Liver (tissue), 9 donors: ENCODE data around the gene KCNT1. TPM values are rescaled to one million over a fixed set of nuclear protein-coding genes. Genes with fewer than 3 reads are reported as not detected.

Experiments used
- DNase-seq: peaks from one replicate; pipeline ENCODE4 v3.0.0-alpha.2; 2017; ENCODE audit warnings: low spot score
- H3K27ac ChIP-seq, 2 donors: one replicate each; pipeline ENCODE4 v1.7.0; 2013; ENCODE audit warnings: inconsistent platforms in 2 of 2, low read length in 2 of 2, control low read depth in 1 of 2, low read depth in 1 of 2, mild to moderate bottlenecking in 1 of 2
- H3K27me3 ChIP-seq, 4 donors: one replicate each; pipeline versions ENCODE4 v1.6.1 to v1.7.0; 2013; ENCODE audit warnings: low read length in 3 of 4, inconsistent platforms in 1 of 4, mild to moderate bottlenecking in 1 of 4, moderate library complexity in 1 of 4; ENCODE audit not compliant: control insufficient read depth in 4 of 4, insufficient read depth in 4 of 4
- H3K36me3 ChIP-seq, 4 donors: one replicate each; pipeline versions ENCODE4 v1.6.1 to v1.7.0; 2013; ENCODE audit warnings: low read length in 3 of 4, mild to moderate bottlenecking in 3 of 4, low read depth in 1 of 4, moderate library complexity in 1 of 4; ENCODE audit not compliant: control insufficient read depth in 4 of 4, insufficient read depth in 3 of 4
- H3K4me1 ChIP-seq, 4 donors: one replicate each; pipeline versions ENCODE4 v1.6.1 to v1.7.0; 2013; ENCODE audit warnings: low read length in 3 of 4, mild to moderate bottlenecking in 3 of 4, moderate library complexity in 1 of 4; ENCODE audit not compliant: control insufficient read depth in 4 of 4, insufficient read depth in 4 of 4
- H3K4me3 ChIP-seq, 3 donors: one replicate each; pipeline versions ENCODE4 v1.6.1 to v1.7.0; 2013; ENCODE audit warnings: low read length in 3 of 3, control low read depth in 1 of 3, low read depth in 1 of 3, mild to moderate bottlenecking in 1 of 3
- H3K9ac ChIP-seq, 2 donors: one replicate each; pipeline ENCODE4 v1.7.0; 2013; ENCODE audit warnings: low read length in 2 of 2, mild to moderate bottlenecking in 2 of 2, moderate library complexity in 2 of 2, control low read depth in 1 of 2, low read depth in 1 of 2
- H3K9me3 ChIP-seq, 4 donors: one replicate each; pipeline versions ENCODE4 v1.6.1 to v1.7.0; 2013; ENCODE audit warnings: low read length in 3 of 4; ENCODE audit not compliant: control insufficient read depth in 4 of 4
- EGR1 ChIP-seq, 2 donors: IDR thresholded peaks; 2 replicates each; pipeline ENCODE4 v1.6.1; 2016 to 2018; ENCODE audit warnings: antibody characterized with exemption in 2 of 2, low read depth in 2 of 2
- FOXA1 ChIP-seq: IDR thresholded peaks from 2 replicates; pipeline ENCODE4 v1.6.1; 2016; ENCODE audit warnings: antibody characterized with exemption
- FOXA2 ChIP-seq: IDR thresholded peaks from 2 replicates; pipeline ENCODE4 v1.6.1; 2016; ENCODE audit warnings: antibody characterized with exemption
- GABPA ChIP-seq, 2 donors: IDR thresholded peaks in 1 of 2; conservative IDR thresholded peaks in 1 of 2; 2 replicates each; pipeline ENCODE4 v1.6.1; 2016; ENCODE audit warnings: antibody characterized with exemption in 2 of 2, mild to moderate bottlenecking in 1 of 2, moderate library complexity in 1 of 2
- HNF4A ChIP-seq, 2 donors: conservative IDR thresholded peaks; 2 replicates each; pipeline ENCODE4 v1.6.1; 2016; ENCODE audit warnings: antibody characterized with exemption in 2 of 2, mild to moderate bottlenecking in 2 of 2
- HNF4G ChIP-seq: IDR thresholded peaks from 2 replicates; pipeline ENCODE4 v1.6.1; 2016; ENCODE audit warnings: antibody characterized with exemption
- JUND ChIP-seq, 2 donors: IDR thresholded peaks; 2 replicates each; pipeline ENCODE4 v1.6.1; 2016; ENCODE audit warnings: antibody characterized with exemption in 2 of 2
- NR2F2 ChIP-seq: IDR thresholded peaks from 2 replicates; pipeline ENCODE4 v1.6.1; 2016; ENCODE audit warnings: antibody characterized with exemption
- RAD21 ChIP-seq, 2 donors: IDR thresholded peaks; 2 replicates each; pipeline ENCODE4 v1.6.1; 2016; ENCODE audit warnings: antibody characterized with exemption in 2 of 2, mild to moderate bottlenecking in 2 of 2
- RXRA ChIP-seq, 2 donors: IDR thresholded peaks; 2 replicates each; pipeline ENCODE4 v1.6.1; 2017 to 2018; ENCODE audit warnings: antibody characterized with exemption in 2 of 2, mild to moderate bottlenecking in 1 of 2
- SP1 ChIP-seq: IDR thresholded peaks from 2 replicates; pipeline ENCODE4 v1.6.1; 2018; ENCODE audit warnings: antibody characterized with exemption, mild to moderate bottlenecking
- TAF1 ChIP-seq: conservative IDR thresholded peaks from 2 replicates; pipeline ENCODE4 v1.6.1; 2016; ENCODE audit warnings: antibody characterized with exemption, mild to moderate bottlenecking
- YY1 ChIP-seq: IDR thresholded peaks from 2 replicates; pipeline ENCODE4 v1.6.1; 2016; ENCODE audit warnings: antibody characterized with exemption, mild to moderate bottlenecking
- WGBS: extraction: QIAGEN DNeasy Blood & Tissue Kit; methylation state at CpG from one replicate; pipeline ENCODE4 v1.1.7; 2013; 5-methylcytosine and 5-hydroxymethylcytosine counted together
- polyA plus RNA-seq, 2 donors: library from polyadenylated mRNA; stranded (reverse) in 1 of 2; unstranded in 1 of 2; fragments of 200-250 nt in 1 of 2; fragments of >200 nt in 1 of 2; fragmentation: Nextera tagmentation in 1 of 2; extraction: Ambion mirVana in 1 of 2; gene quantifications; one replicate each; pipeline versions ENCODE4 v1.2.1 to v1.2.3, GENCODE V29; 2013 to 2015
- total RNA-seq, 2 donors: library from RNA; depleted of rRNA; stranded (reverse); fragments of >200 nt; gene quantifications; one replicate each; pipeline ENCODE4 v1.2.3, GENCODE V29; 2014
- TF ChIP-seq, protein P1 (sequence below): IDR thresholded peaks from 2 replicates; pipeline ENCODE4 v1.6.1; 2016; ENCODE audit warnings: antibody characterized with exemption
- TF ChIP-seq, protein P2 (sequence below): IDR thresholded peaks from 2 replicates; pipeline ENCODE4 v1.6.1; 2016; ENCODE audit warnings: antibody characterized with exemption
- TF ChIP-seq, protein P3 (sequence below): fragments of 150-350 bp; IDR thresholded peaks from 2 replicates; pipeline ENCODE4 v1.5.1; 2017; ENCODE audit warnings: improper control_type of control experiment, low read depth, low read length; ENCODE audit not compliant: missing input control
- TF ChIP-seq, protein P4 (sequence below): IDR thresholded peaks from 2 replicates; pipeline ENCODE4 v1.6.1; 2016; ENCODE audit warnings: antibody characterized with exemption, mild to moderate bottlenecking
- TF ChIP-seq, protein P5 (sequence below): IDR thresholded peaks from 2 replicates; pipeline ENCODE4 v1.6.1; 2016; ENCODE audit warnings: antibody characterized with exemption
- donor health status: healthy.
- donor health status: healthy.
- donor health status: healthy.
- donor health status: healthy.
- donor health status: healthy.

KCNT1 gene
- total and polyA plus RNA-seq, 4 donors = 0.08 TPM; not detected in 2

DNA sequence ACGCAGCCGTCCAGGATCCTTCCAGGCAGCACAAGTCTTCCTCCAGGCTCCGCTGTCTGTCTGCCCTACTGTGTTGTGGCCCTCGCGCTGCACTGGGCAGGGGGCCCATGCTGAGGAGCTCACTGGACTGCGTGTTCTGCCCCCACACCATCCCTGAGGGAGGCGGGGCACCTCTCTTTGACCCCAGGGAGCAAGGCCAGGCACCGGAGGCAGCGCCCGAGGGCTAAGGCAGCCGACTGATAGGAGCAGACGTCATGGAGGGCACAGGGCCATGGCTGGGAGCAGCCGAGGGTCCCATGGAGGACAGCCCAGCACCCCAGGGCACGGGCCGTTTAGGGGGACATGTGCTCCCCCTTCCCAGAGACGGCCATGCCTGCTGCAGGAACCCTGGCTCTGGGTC, 46.7 kb downstream of the KCNT1 start:
- no peak overlapping the region for H3K4me3 ChIP-seq
- no peak for DNase-seq
- H3K4me1 ChIP-seq = no peaks in the 10 kb centered on the region
- H3K9me3 ChIP-seq = no peaks in the 10 kb centered on the region
- TF ChIP-seq, protein P1, sequence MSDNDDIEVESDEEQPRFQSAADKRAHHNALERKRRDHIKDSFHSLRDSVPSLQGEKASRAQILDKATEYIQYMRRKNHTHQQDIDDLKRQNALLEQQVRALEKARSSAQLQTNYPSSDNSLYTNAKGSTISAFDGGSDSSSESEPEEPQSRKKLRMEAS = no peak
- TF ChIP-seq HNF4G (no peak), SP1 (no peak), RAD21 (IDR thresholded peaks at IDR 0.05) (no peak), RXRA (IDR thresholded peaks at IDR 0.05) (no peak), FOXA1 (no peak), JUND (IDR thresholded peaks at IDR 0.05) (no peak), HNF4A (conservative IDR thresholded peaks at IDR 0.05) (no peak), GABPA (IDR thresholded peaks at IDR 0.05 in 1 of 2, conservative IDR thresholded peaks at IDR 0.05 in 1 of 2) (no peak), NR2F2 (no peak), YY1 (no peak), FOXA2 (no peak), EGR1 (IDR thresholded peaks at IDR 0.05; ENCODE audit: low read depth in 2 of 2) (no peak), TAF1 (no peak)
- TF ChIP-seq, protein P2, sequence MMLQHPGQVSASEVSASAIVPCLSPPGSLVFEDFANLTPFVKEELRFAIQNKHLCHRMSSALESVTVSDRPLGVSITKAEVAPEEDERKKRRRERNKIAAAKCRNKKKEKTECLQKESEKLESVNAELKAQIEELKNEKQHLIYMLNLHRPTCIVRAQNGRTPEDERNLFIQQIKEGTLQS = no peak
- TF ChIP-seq, protein P3, sequence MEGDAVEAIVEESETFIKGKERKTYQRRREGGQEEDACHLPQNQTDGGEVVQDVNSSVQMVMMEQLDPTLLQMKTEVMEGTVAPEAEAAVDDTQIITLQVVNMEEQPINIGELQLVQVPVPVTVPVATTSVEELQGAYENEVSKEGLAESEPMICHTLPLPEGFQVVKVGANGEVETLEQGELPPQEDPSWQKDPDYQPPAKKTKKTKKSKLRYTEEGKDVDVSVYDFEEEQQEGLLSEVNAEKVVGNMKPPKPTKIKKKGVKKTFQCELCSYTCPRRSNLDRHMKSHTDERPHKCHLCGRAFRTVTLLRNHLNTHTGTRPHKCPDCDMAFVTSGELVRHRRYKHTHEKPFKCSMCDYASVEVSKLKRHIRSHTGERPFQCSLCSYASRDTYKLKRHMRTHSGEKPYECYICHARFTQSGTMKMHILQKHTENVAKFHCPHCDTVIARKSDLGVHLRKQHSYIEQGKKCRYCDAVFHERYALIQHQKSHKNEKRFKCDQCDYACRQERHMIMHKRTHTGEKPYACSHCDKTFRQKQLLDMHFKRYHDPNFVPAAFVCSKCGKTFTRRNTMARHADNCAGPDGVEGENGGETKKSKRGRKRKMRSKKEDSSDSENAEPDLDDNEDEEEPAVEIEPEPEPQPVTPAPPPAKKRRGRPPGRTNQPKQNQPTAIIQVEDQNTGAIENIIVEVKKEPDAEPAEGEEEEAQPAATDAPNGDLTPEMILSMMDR = no peak
- TF ChIP-seq, protein P4, sequence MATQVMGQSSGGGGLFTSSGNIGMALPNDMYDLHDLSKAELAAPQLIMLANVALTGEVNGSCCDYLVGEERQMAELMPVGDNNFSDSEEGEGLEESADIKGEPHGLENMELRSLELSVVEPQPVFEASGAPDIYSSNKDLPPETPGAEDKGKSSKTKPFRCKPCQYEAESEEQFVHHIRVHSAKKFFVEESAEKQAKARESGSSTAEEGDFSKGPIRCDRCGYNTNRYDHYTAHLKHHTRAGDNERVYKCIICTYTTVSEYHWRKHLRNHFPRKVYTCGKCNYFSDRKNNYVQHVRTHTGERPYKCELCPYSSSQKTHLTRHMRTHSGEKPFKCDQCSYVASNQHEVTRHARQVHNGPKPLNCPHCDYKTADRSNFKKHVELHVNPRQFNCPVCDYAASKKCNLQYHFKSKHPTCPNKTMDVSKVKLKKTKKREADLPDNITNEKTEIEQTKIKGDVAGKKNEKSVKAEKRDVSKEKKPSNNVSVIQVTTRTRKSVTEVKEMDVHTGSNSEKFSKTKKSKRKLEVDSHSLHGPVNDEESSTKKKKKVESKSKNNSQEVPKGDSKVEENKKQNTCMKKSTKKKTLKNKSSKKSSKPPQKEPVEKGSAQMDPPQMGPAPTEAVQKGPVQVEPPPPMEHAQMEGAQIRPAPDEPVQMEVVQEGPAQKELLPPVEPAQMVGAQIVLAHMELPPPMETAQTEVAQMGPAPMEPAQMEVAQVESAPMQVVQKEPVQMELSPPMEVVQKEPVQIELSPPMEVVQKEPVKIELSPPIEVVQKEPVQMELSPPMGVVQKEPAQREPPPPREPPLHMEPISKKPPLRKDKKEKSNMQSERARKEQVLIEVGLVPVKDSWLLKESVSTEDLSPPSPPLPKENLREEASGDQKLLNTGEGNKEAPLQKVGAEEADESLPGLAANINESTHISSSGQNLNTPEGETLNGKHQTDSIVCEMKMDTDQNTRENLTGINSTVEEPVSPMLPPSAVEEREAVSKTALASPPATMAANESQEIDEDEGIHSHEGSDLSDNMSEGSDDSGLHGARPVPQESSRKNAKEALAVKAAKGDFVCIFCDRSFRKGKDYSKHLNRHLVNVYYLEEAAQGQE = no peak
- TF ChIP-seq, protein P5, sequence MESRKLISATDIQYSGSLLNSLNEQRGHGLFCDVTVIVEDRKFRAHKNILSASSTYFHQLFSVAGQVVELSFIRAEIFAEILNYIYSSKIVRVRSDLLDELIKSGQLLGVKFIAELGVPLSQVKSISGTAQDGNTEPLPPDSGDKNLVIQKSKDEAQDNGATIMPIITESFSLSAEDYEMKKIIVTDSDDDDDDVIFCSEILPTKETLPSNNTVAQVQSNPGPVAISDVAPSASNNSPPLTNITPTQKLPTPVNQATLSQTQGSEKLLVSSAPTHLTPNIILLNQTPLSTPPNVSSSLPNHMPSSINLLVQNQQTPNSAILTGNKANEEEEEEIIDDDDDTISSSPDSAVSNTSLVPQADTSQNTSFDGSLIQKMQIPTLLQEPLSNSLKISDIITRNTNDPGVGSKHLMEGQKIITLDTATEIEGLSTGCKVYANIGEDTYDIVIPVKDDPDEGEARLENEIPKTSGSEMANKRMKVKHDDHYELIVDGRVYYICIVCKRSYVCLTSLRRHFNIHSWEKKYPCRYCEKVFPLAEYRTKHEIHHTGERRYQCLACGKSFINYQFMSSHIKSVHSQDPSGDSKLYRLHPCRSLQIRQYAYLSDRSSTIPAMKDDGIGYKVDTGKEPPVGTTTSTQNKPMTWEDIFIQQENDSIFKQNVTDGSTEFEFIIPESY = no peak
- no peak overlapping the region for H3K9ac ChIP-seq
- H3K36me3 ChIP-seq = no peaks in the 10 kb centered on the region
- 66% methylated on average over 16 of the region's 16 CpGs for whole genome bisulfite sequencing
- no peaks in the 10 kb centered on the region for H3K27me3 ChIP-seq
- no peak overlapping the region for H3K27ac ChIP-seq
